Activated CD4-positive, alpha-beta T cell treated with anti-CD3 and anti-CD28 coated beads, Interleukin-2, amount 50 U/mL, for 24 hours (primary cell): ENCODE results near the gene PCA3.

Experiments
- DNase-seq, 2 donors: peaks; one replicate each; pipeline ENCODE4 v3.0.0-alpha.2; 2020; ENCODE audit warnings: low read depth in 1 of 2, low spot score in 1 of 2

The PCA3 gene

GRCh38 chr9:76820431-76820830, 56.2 kb downstream of the PCA3 start:
- no peak for DNase-seq

GRCh38 chr9:76827296-76828080, 63.2 kb downstream of the PCA3 start:
- no peak for DNase-seq

- DNase-seq: no peak
Measured at GRCh38 chr9:76828447-76828846, 64.2 kb downstream of the PCA3 start.

- DNase-seq: no peak
Measured at GRCh38 chr9:76835571-76836283, 71.5 kb downstream of the PCA3 start.
